Measurements from ENCODE around the gene NCOR1. TPM values are rescaled to one million over a fixed set of nuclear protein-coding genes. Genes with fewer than 3 reads are reported as not detected.

NCOR1 gene
- total and polyA plus RNA-seq, 10 of the 15 experiments (the other 5 are each of a cell fraction or from before 2014, with no cell fraction given) = 34.5 to 135 (median 82.9) TPM

GRCh38 chr17:16121915-16122314 lies 93.4 kb downstream of the NCOR1 start (continued):
- no peak for TF ChIP-seq CHD4 (IDR thresholded peaks at IDR 0.05)
- no peak for TF ChIP-seq FOXK2 (IDR thresholded peaks at IDR 0.05)

GRCh38 chr17:16120937-16121336 lies 94.4 kb downstream of the NCOR1 start:
- Histone ChIP-seq H3K9ac (ENCODE audit: control insufficient read depth, insufficient read depth, low read length) (no peak overlapping the region), H3K27me3 (replicated peaks in 1 of 2; ENCODE audit: control insufficient read depth in 2 of 2, insufficient read depth in 2 of 2, low read length in 1 of 2) (no peaks in the 10 kb centered on the region), H3K4me1 (ENCODE audit: control insufficient read depth, insufficient read depth, low read length) (no peaks in the 10 kb centered on the region), H3K36me3 (ENCODE audit: control insufficient read depth in 2 of 2, insufficient read depth in 2 of 2, low read length in 1 of 2) (peaks cover 5 to 30% of the 10 kb centered on the region in 2 experiments), H3K9me3 (replicated peaks; ENCODE audit: control insufficient read depth, insufficient read depth, low read length) (no peaks in the 10 kb centered on the region; the same call in 2 of the 3 replicates), H2AFZ (ENCODE audit: control insufficient read depth, low read depth, low read length) (no peak overlapping the region), H4K20me1 (ENCODE audit: control insufficient read depth, insufficient read depth) (no peaks in the 10 kb centered on the region), H3K27ac (ENCODE audit: control insufficient read depth, insufficient read depth) (no peak overlapping the region), H3K4me2 (ENCODE audit: control insufficient read depth, insufficient read depth) (no peak overlapping the region), H3K79me2 (ENCODE audit: control insufficient read depth, insufficient read depth, low read length) (no peaks in the 10 kb centered on the region), H3K4me3 (no peak overlapping the region)
- WGBS (ENCODE audit: insufficient coverage, insufficient replicate concordance, low lambda C conversion rate, missing lambda C conversion rate) = 97% methylated on average over 10 of the region's 11 CpGs
- no TSS peak for BruUV-seq (replicated peaks)
- ATAC-seq (no peak), DNase-seq (ENCODE audit: low read depth, low spot score) (no peak), FAIRE-seq (no peak)
- intact Hi-C loops (cut with micrococcal nuclease; ENCODE audit: unreplicated experiment) (no loop called here), in situ Hi-C loops (cut with MboI) (no loop called here)
- ChIA-PET CTCF (no interaction called here), POLR2A (interaction anchor here (0.5 kb wide), 1 partner anchor 13 kb away, joined by 3 read pairs; no protein-coding TSS in a partner anchor), SMC1A (ENCODE audit: uncharacterized antibody, unreplicated experiment) (interaction anchor here (1.2 kb wide), 1 partner anchor 48 kb away, joined by 3 read pairs; no protein-coding TSS in a partner anchor), RAD21 (ENCODE audit: unreplicated experiment) (no interaction called here)
- TF ChIP-seq MTA3 (IDR thresholded peaks at IDR 0.05; ENCODE audit: borderline replicate concordance, low read length) (no peak), POLR2A (IDR thresholded peaks at IDR 0.05; ENCODE audit: low read depth, low read length) (no peak), IKZF2 (IDR thresholded peaks at IDR 0.05) (no peak), MLLT1 (IDR thresholded peaks at IDR 0.05) (no peak), SRF (IDR thresholded peaks at IDR 0.05; ENCODE audit: low read depth in 2 of 2, low read length in 2 of 2) (no peak), HCFC1 (IDR thresholded peaks at IDR 0.05; ENCODE audit: low read length) (no peak), PRDM15 (CRISPR knock-in tag; IDR thresholded peaks at IDR 0.05) (no peak), KAT2A (conservative IDR thresholded peaks at IDR 0.05; ENCODE audit: control insufficient read depth, low read depth, low read length) (no peak), EP300 (IDR thresholded peaks at IDR 0.05; ENCODE audit: borderline replicate concordance in 1 of 2, control insufficient read depth in 1 of 2, low read depth in 2 of 2, low read length in 2 of 2) (no peak), IRF4 (IDR thresholded peaks at IDR 0.05; ENCODE audit: low read depth, low read length) (no peak), SIN3A (IDR thresholded peaks at IDR 0.05; ENCODE audit: low read depth, low read length) (no peak), SMARCA5 (IDR thresholded peaks at IDR 0.05) (no peak), NR2C1 (IDR thresholded peaks at IDR 0.05) (no peak), EZH2 (IDR thresholded peaks at IDR 0.05; ENCODE audit: borderline replicate concordance, control insufficient read depth, low read depth, low read length) (no peak), CREB1 (IDR thresholded peaks at IDR 0.05; ENCODE audit: low read depth) (no peak)

Measured in GM12878 (cell line).